TTC549 (cell line): ENCODE measurements around the gene MPPED1.

ENCODE experiments used
- FAIRE-seq: peaks from 2 replicates; lab custom pipeline; 2012; peaks lifted over from hg19 to GRCh38; lab: Jason Lieb, UNC

The MPPED1 gene

GRCh38 chr22:43500792-43501785 is 89.3 kb downstream of the MPPED1 start:
- no peak for FAIRE-seq

GRCh38 chr22:43501878-43502277 is 90.1 kb downstream of the MPPED1 start:
- FAIRE-seq = no peak

GRCh38 chr22:43502306-43502874 is 90.6 kb downstream of the MPPED1 start:
- FAIRE-seq = no peak

GRCh38 chr22:43504068-43504467 is 92.3 kb downstream of the MPPED1 start:
- FAIRE-seq = no peak

- no peak for FAIRE-seq
Measured at GRCh38 chr22:43504666-43505261, 93.0 kb downstream of the MPPED1 start.

GRCh38 chr22:43505423-43505822 is 93.6 kb downstream of the MPPED1 start:
- FAIRE-seq = no peak

- no peak for FAIRE-seq
Measured at GRCh38 chr22:43505896-43506295, 94.1 kb downstream of the MPPED1 start.

GRCh38 chr22:43506487-43506886 is 94.7 kb downstream of the MPPED1 start:
- no peak for FAIRE-seq

- no peak for FAIRE-seq
Measured at GRCh38 chr22:43507235-43507634, 95.4 kb downstream of the MPPED1 start.

- FAIRE-seq = no peak
Measured at GRCh38 chr22:43508489-43508888, 96.7 kb downstream of the MPPED1 start.

GRCh38 chr22:43509337-43509736 is 97.5 kb downstream of the MPPED1 start:
- FAIRE-seq = no peak

- FAIRE-seq = no peak
Measured at GRCh38 chr22:43510281-43511070, 98.7 kb downstream of the MPPED1 start.

- FAIRE-seq = no peak
Measured at GRCh38 chr22:43511276-43511910, 99.6 kb downstream of the MPPED1 start.

GRCh38 chr22:43512279-43512678 is 100.5 kb downstream of the MPPED1 start:
- no peak for FAIRE-seq

GRCh38 chr22:43514476-43515157 is 102.8 kb downstream of the MPPED1 start:
- no peak for FAIRE-seq

GRCh38 chr22:43515411-43515810 is 103.6 kb downstream of the MPPED1 start:
- no peak for FAIRE-seq

GRCh38 chr22:43515902-43516301 is 104.1 kb downstream of the MPPED1 start:
- FAIRE-seq = no peak

- FAIRE-seq = no peak
Measured at GRCh38 chr22:43516386-43516785, 104.6 kb downstream of the MPPED1 start.

GRCh38 chr22:43516996-43517635 is 105.3 kb downstream of the MPPED1 start:
- no peak for FAIRE-seq

- no peak for FAIRE-seq
Measured at GRCh38 chr22:43520632-43521039, 108.8 kb downstream of the MPPED1 start.

- FAIRE-seq = no peak
Measured at GRCh38 chr22:43521716-43522115, 109.9 kb downstream of the MPPED1 start.
